ENCODE measurements around the gene EIF4ENIF1. TPM values are rescaled to one million over a fixed set of nuclear protein-coding genes. Genes with fewer than 3 reads are reported as not detected.

The EIF4ENIF1 gene
- total and polyA plus RNA-seq, 9 of the 15 experiments (the other 6 are each of a cell fraction or from before 2014, with no cell fraction given): 2.5 to 24.9 (median 15.8) TPM

- TF ChIP-seq PHF8 (IDR thresholded peaks at IDR 0.05; ENCODE audit: borderline replicate concordance, low read length) (no peak), ARID3B (CRISPR knock-in tag; IDR thresholded peaks at IDR 0.05; ENCODE audit: borderline replicate concordance) (no peak), HOMEZ (CRISPR knock-in tag; IDR thresholded peaks at IDR 0.05) (no peak)
These were observed 42.4 kb upstream of the EIF4ENIF1 start (continued) for GRCh38 chr22:31532060-31532459.

- Histone ChIP-seq H3K36me3 (ENCODE audit: control insufficient read depth, insufficient read depth, low read length) (no peaks in the 10 kb centered on the region), H3K9me1 (ENCODE audit: control insufficient read depth, insufficient read depth, low read length) (no peaks in the 10 kb centered on the region), H4K20me1 (replicated peaks; ENCODE audit: control insufficient read depth, insufficient read depth, low read length) (no peaks in the 10 kb centered on the region), H3K9me3 (replicated peaks; ENCODE audit: control insufficient read depth, insufficient read depth, low read depth, low read length) (no peaks in the 10 kb centered on the region), H3K27ac (ENCODE audit: extremely low read depth, low read depth, low read length) (no peak overlapping the region), H3K79me2 (ENCODE audit: control insufficient read depth, insufficient read depth, low read length) (no peaks in the 10 kb centered on the region), H3K4me1 (replicated peaks in 1 of 2; ENCODE audit: control insufficient read depth in 2 of 2, insufficient read depth in 2 of 2, low read length in 2 of 2) (no peaks in the 10 kb centered on the region; a peak in 2 of 5 replicates), H3K4me3 (no peak overlapping the region), H3K27me3 (ENCODE audit: control insufficient read depth in 2 of 2, insufficient read depth in 2 of 2, low read length in 2 of 2) (no peaks in the 10 kb centered on the region), H3K9ac (ENCODE audit: insufficient read depth in 1 of 2, low read depth in 2 of 2, low read length in 2 of 2) (no peak overlapping the region), H3K4me2 (ENCODE audit: insufficient read depth, low read length) (no peak overlapping the region), H2AFZ (ENCODE audit: low read depth, low read length) (no peak overlapping the region)
- BruUV-seq (replicated peaks): no TSS peak
- no peak for FAIRE-seq
- intact Hi-C loops (cut with micrococcal nuclease): no loop called here
- DNase-seq (ENCODE audit: extremely low read depth in 1 of 4, low spot score in 3 of 4): no peak
- in situ Hi-C loops (cut with MboI): no loop called here
- WGBS (ENCODE audit: insufficient coverage, low coverage, missing lambda C conversion rate): 92% methylated on average over 3 of the region's 3 CpGs
- ATAC-seq: no peak
- peak; percentile 33; the same call in 1 of the 2 replicates for TF ChIP-seq MAFG (tag; conservative IDR thresholded peaks at IDR 0.05)
- peak; percentile 75 for TF ChIP-seq ZNF316 (IDR thresholded peaks at IDR 0.05)
- TF ChIP-seq MAFF (IDR thresholded peaks at IDR 0.05; ENCODE audit: low read length): peak; percentile 67
- peak; percentile 58; the same call in 1 of the 2 replicates for TF ChIP-seq C11orf30 (IDR thresholded peaks at IDR 0.05; ENCODE audit: low read depth)
- no peak for TF ChIP-seq CBX3 (IDR thresholded peaks at IDR 0.05; ENCODE audit: borderline replicate concordance in 1 of 2, low read length in 2 of 2)
- peak; percentile 70 for TF ChIP-seq MAFK (IDR thresholded peaks at IDR 0.05; ENCODE audit: low read length)
- TF ChIP-seq ELK1 (CRISPR knock-in tag; IDR thresholded peaks at IDR 0.05): no peak
- ChIA-PET CTCF (ENCODE audit: low intra/inter-chr PET ratio) (no interaction called here), POLR2A (interaction anchor here (0.7 to 1.4 kb wide), 2 partner anchors 37 to 93 kb away, joined by 3 read pairs; no protein-coding TSS in a partner anchor)
These were observed 41.2 kb upstream of the EIF4ENIF1 start for GRCh38 chr22:31530823-31531195.
